ENCODE results near the gene IDI1. TPM values are rescaled to one million over a fixed set of nuclear protein-coding genes. Genes with fewer than 3 reads are reported as not detected.

Gene IDI1
- total and polyA plus RNA-seq, 2 of the 13 experiments (the other 11 are each of a cell fraction or from before 2014, with no cell fraction given): 44.4 to 145 TPM

GRCh38 chr10:1056326-1057105 is 7.6 kb upstream of the IDI1 start, which contains the start of gene WDR37 (continued):
- peak; percentile 97 for TF ChIP-seq ASH2L (IDR thresholded peaks at IDR 0.05; ENCODE audit: insufficient read length, low read depth, low read length)
- TF ChIP-seq BRCA1 (CRISPR knock-in tag; IDR thresholded peaks at IDR 0.05): 0 out of 2 replicates have a peak, but pooled peaks have one; percentile 36
- TF ChIP-seq ETV5 (CRISPR knock-in tag; IDR thresholded peaks at IDR 0.05; ENCODE audit: borderline replicate concordance): peak; percentile 90
- no peak for TF ChIP-seq TRIM24 (CRISPR knock-in tag; IDR thresholded peaks at IDR 0.05)
- TF ChIP-seq ZSCAN29 (CRISPR knock-in tag; conservative IDR thresholded peaks at IDR 0.05): no peak
- peak; percentile 80 for TF ChIP-seq MED8 (CRISPR knock-in tag; IDR thresholded peaks at IDR 0.05; ENCODE audit: insufficient replicate concordance)
- TF ChIP-seq POLR2AphosphoS5 (IDR thresholded peaks at IDR 0.05; ENCODE audit: low read depth, low read length): peak; percentile 76
- no peak for TF ChIP-seq ZSCAN12 (CRISPR knock-in tag; IDR thresholded peaks at IDR 0.05)
- peak; percentile 45; the same call in 1 of the 2 replicates for TF ChIP-seq ZNF768 (CRISPR knock-in tag; IDR thresholded peaks at IDR 0.05)
- TF ChIP-seq SNAPC4 (CRISPR knock-in tag; IDR thresholded peaks at IDR 0.05): 0 out of 2 replicates have a peak, but pooled peaks have one; percentile 40
- no peak for TF ChIP-seq CERS6 (CRISPR knock-in tag; IDR thresholded peaks at IDR 0.05)
- TF ChIP-seq MED13 (CRISPR knock-in tag; IDR thresholded peaks at IDR 0.05): 0 out of 2 replicates have a peak, but pooled peaks have one; percentile 2
- TF ChIP-seq RORA (CRISPR knock-in tag; IDR thresholded peaks at IDR 0.05): no peak
- no peak for TF ChIP-seq CBX1 (IDR thresholded peaks at IDR 0.05; ENCODE audit: low read depth)
- TF ChIP-seq IRX3 (CRISPR knock-in tag; IDR thresholded peaks at IDR 0.05; ENCODE audit: borderline replicate concordance, low read depth): 0 out of 2 replicates have a peak, but pooled peaks have one; percentile 8
- peak; percentile 21 for TF ChIP-seq ZNF883 (CRISPR knock-in tag; IDR thresholded peaks at IDR 0.05; ENCODE audit: not compliant biosample characterization)
- no peak for TF ChIP-seq TP53 (CRISPR knock-in tag; conservative IDR thresholded peaks at IDR 0.05)
- TF ChIP-seq NCOA1 (CRISPR knock-in tag; IDR thresholded peaks at IDR 0.05): no peak
- peak; percentile 19 for TF ChIP-seq BORCS8-MEF2B (CRISPR knock-in tag; IDR thresholded peaks at IDR 0.05)
- peak; percentile 47; the same call in 1 of the 2 replicates for TF ChIP-seq ZNF543 (CRISPR knock-in tag; IDR thresholded peaks at IDR 0.05)
- peak; percentile 95 for TF ChIP-seq ZFX (CRISPR knock-in tag; IDR thresholded peaks at IDR 0.05; ENCODE audit: low read depth)
